Thoracic aorta (tissue), 2 donors: ENCODE data around the gene SNX33. TPM values are rescaled to one million over a fixed set of nuclear protein-coding genes. Genes with fewer than 3 reads are reported as not detected.
"Not testable (repeated sequence)": the region's sequence is repeated elsewhere in the genome, so short reads cannot be mapped to it uniquely, and the experiment has no call there.

Experiments
- ATAC-seq: fragments of 150-250 bp; one replicate; pipeline ENCODE4 v1.8.0; 2017; ENCODE audit warnings: low read depth; ENCODE audit not compliant: insufficient number of reproducible peaks, low FRiP score
- DNase-seq: peaks from one replicate; pipeline ENCODE4 v3.0.0-alpha.2; 2020; ENCODE audit warnings: low spot score
- H3K27ac ChIP-seq, 2 donors: fragments of 200-600 bp; sonication (generic); 1 replicate in 1 of 2; 2 replicates in 1 of 2; pipeline ENCODE4 v1.5.1; 2016; ENCODE audit warnings: mild to moderate bottlenecking in 2 of 2, moderate library complexity in 2 of 2
- H3K27me3 ChIP-seq: fragments of 200-600 bp; sonication (generic); replicated peaks from 2 replicates; pipeline ENCODE4 v1.6.0; 2016; ENCODE audit warnings: mild to moderate bottlenecking; ENCODE audit not compliant: insufficient read depth
- H3K36me3 ChIP-seq: fragments of 200-600 bp; sonication (generic); one replicate; pipeline ENCODE4 v1.5.1; 2016
- H3K4me1 ChIP-seq, 2 donors: fragments of 200-600 bp; sonication (generic); 1 replicate in 1 of 2; 2 replicates in 1 of 2; pipeline versions ENCODE4 v1.5.1 to v1.6.0; 2016; ENCODE audit warnings: low read depth in 2 of 2, mild to moderate bottlenecking in 1 of 2; ENCODE audit not compliant: control insufficient read depth in 1 of 2
- H3K4me3 ChIP-seq: fragments of 200-600 bp; sonication (generic); 2 replicates; pipeline ENCODE4 v1.5.1; 2016; ENCODE audit warnings: mild to moderate bottlenecking
- H3K9me3 ChIP-seq: fragments of 200-600 bp; sonication (generic); 2 replicates; pipeline ENCODE4 v1.5.1; 2016
- total RNA-seq, 2 donors: library from RNA; depleted of rRNA; stranded (reverse); fragments of >200 nt; gene quantifications; one replicate each; pipeline versions ENCODE4 v1.1.0 to v1.2.3, GENCODE V29; 2016
- TF ChIP-seq, protein P1 (sequence below): fragments of 200-600 bp; sonication (generic); IDR thresholded peaks from one replicate; pipeline ENCODE4 v1.5.1; 2019; ENCODE audit warnings: antibody characterized with exemption

SNX33 gene
- total RNA-seq, 2 donors from 2014 or later = 45.1 to 57.3 TPM

DNA sequence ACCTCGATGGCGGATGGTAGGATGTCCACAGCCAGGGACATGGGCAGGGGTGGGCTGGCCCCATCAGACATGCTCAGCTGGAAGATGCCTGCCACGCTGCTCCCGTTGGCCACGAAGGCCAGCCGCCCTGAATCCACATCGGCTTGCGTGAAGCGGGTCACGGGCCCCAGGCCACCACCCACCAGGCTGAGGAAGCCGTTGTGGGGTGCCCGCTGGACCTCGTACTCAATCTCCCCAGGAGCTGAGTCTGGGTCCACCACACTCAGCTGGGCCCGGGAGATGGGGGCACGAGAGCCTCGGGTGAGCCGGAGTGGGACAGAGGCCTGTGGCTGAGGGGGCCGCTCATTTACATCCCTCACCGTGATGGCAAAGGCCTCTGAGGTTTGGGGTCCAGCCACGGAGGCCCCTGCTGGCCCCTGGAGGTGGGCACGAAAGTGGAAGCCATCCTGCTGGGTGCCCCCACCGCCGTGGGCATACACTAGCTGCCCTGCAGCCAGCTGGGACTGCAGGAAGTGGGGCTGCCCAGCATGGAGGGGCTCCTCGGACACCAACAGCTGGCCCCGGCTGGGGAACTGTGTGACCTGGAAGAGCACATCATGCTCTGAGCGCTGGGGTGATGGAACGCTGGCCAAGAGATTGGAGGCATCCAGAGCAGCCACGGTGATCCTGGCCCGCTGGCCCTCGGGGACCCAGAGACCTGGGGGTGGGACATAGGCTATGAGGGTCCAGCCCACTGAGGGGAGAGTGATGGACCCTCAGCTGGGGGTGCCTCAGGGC, 29.2 kb downstream of the SNX33 start:
- DNase-seq (no peak), ATAC-seq (no peak)
- peaks cover 40% of the 10 kb centered on the region for H3K36me3 ChIP-seq
- H3K27me3 ChIP-seq = no peaks in the 10 kb centered on the region
- H3K4me3 ChIP-seq = no peak overlapping the region
- TF ChIP-seq, protein P1, sequence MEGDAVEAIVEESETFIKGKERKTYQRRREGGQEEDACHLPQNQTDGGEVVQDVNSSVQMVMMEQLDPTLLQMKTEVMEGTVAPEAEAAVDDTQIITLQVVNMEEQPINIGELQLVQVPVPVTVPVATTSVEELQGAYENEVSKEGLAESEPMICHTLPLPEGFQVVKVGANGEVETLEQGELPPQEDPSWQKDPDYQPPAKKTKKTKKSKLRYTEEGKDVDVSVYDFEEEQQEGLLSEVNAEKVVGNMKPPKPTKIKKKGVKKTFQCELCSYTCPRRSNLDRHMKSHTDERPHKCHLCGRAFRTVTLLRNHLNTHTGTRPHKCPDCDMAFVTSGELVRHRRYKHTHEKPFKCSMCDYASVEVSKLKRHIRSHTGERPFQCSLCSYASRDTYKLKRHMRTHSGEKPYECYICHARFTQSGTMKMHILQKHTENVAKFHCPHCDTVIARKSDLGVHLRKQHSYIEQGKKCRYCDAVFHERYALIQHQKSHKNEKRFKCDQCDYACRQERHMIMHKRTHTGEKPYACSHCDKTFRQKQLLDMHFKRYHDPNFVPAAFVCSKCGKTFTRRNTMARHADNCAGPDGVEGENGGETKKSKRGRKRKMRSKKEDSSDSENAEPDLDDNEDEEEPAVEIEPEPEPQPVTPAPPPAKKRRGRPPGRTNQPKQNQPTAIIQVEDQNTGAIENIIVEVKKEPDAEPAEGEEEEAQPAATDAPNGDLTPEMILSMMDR = no peak
- peaks cover 41 to 56% of the 10 kb centered on the region in 2 donors for H3K4me1 ChIP-seq
- H3K9me3 ChIP-seq = no peaks in the 10 kb centered on the region
- H3K27ac ChIP-seq = peak overlapping the region; percentile 91 to 98

DNA sequence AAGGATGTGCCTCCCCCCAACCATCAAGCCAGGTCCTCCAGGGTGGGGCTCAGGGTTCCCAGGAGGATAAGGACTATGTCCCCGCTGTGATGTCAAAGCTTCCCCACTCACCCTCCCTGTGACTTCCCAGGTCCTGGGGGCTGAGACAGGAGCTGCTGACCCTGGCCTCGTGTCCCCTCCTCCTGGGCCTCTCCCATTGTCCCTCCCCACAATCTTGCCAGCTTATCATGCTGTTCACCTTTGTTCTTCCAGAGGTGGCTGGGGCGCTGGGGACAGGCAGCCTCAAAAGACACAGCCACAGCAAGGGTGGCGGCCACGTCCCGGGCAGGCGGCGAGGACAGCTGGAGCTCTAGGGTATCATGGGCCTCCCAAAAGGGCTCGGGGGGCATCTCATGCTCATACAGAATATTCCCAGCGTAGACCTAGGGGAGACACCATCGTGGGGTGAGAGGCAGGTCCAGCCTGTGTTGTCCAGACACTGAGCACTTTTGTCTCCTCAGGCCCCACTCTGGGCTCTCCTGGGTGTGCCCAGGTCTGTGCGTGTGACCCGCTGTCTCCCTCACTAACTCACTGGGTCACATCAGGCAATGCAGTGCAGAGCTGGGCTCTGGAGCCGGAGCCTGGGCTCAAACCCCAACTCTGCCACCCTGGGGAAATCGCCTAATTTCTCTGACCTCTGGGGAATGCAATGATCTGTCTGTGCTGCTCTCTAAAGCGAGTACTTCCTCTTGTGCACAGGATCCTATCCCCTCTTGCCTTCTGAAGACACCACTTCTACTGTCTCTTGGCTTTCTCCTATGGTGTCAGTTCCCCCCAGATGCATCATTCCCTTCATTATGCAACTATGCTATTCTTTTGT, 30.0 kb downstream of the SNX33 start:
- no peaks in the 10 kb centered on the region for H3K9me3 ChIP-seq
- peaks cover 48% of the 10 kb centered on the region for H3K36me3 ChIP-seq
- ATAC-seq (no peak), DNase-seq (no peak)
- no peaks in the 10 kb centered on the region for H3K27me3 ChIP-seq
- TF ChIP-seq, protein P1 = no peak
- H3K4me3 ChIP-seq = no peak overlapping the region
- peak overlapping the region; percentile 91 to 98 for H3K27ac ChIP-seq
- H3K4me1 ChIP-seq = peaks cover 34 to 48% of the 10 kb centered on the region in 2 donors

DNA sequence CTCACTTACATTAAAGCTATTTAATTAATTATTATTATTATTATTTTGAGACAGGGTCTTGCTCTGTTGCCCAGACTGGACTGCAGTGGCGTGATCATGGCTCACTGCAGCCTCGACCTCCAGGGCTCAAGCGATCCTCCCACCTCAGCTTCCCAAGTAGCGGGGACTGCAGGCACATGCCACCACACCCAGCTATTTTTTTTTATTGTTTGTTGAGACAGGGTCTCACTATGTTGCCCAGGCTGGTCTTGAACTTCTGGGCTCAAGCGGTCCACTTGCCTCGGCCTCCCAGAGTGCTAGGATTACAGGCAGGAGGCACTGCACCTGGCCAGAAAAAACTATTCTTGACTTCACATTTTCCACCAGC, 30.6 kb downstream of the SNX33 start:
- Histone ChIP-seq H3K4me1 (peaks cover 28 to 42% of the 10 kb centered on the region in 2 donors), H3K36me3 (peaks cover 53% of the 10 kb centered on the region)
- not testable (repeated sequence) for ATAC-seq, DNase-seq, H3K4me3 ChIP-seq, H3K27ac ChIP-seq, H3K9me3 ChIP-seq, H3K27me3 ChIP-seq

DNA sequence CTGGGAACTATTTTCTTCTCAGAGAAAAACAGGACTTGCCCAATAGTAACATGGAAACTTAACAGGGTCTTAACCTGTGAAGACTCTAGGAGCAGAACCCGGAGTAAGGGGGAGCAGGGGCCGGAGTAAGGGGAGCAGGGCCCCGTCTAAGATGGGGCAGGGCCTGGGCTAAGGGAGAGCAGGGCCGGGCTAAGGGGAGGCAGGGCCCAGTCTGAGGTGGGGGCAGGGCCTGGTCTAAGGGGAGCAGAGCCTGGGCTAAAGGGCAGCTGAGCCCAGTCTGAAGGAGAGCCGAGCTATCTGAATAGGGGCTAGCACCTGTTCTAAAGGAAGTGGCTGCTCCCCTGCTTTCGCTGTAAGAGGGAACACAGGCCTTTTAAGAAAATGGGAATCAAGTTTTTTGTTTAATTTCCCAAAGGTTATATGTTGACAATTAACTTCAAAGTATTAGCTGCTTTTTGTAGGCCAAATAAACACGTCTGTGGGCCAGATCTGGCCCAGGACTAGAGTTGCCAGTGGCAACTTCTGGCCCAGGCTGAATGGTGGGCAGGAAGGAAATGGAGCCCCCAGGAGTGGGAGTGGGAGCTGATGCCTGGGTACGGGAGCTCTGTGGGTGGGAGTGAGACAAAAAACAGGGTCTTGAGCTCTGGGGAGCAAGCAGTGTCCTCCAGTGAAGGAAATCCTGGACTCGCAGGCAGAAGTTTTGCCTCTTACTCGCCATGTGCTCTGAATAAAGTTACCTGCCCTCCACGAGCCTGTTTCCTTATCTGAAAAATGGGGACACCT, 32.5 kb downstream of the SNX33 start:
- TF ChIP-seq, protein P1 = no peak
- H3K9me3 ChIP-seq = no peaks in the 10 kb centered on the region
- H3K27ac ChIP-seq = peak overlapping the region; percentile 33 to 53
- H3K36me3 ChIP-seq = peaks cover 65% of the 10 kb centered on the region
- H3K4me1 ChIP-seq = peaks cover 12 to 29% of the 10 kb centered on the region in 2 donors
- H3K4me3 ChIP-seq = no peak overlapping the region
- ATAC-seq (no peak), DNase-seq (no peak)
- no peaks in the 10 kb centered on the region for H3K27me3 ChIP-seq

DNA sequence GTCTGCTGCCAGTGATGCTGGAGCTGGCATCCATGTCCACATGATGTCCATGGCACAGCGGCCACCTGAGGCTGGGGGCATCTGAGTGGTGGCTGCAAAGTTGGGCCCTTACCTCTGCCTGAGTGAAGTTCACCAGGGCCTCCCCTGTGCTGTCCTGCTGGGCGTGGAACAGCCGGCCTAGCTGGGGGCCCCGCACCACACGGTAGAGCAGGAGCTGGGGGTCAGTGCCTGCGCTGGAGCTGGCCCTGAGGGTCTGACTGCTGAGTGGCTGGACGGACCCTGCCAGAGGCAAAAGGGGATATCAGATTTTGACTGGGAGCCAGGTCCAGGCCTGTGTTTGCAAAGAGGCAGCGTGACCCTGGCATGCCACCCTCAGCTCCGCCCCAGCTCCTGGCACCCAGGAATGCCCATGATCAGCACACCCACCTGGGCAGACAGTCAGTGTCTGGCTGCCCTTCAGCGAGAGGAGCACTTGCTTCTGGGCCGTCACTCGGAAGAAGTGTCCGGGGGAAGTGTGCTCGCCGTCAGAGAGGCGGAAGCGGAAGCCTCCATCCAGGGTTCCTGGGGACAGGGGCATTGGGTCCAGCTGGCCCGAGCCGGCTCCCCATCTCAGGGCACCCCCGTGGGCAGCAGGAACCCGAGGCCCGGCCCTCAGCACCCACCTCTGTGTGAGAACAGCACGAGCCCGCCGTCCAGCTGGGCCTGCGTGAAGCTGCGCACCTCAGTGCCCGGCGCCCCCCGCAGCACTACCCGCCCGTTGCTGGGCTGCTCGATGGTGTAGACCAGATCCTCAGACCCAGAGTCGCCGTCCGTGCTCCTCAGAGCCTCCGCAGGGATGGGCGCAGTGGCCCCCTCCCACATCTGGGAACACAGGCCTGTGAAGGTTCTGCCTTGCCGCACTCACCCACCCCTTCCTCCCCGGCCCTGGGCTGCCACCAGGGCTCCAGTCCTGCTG, 34.7 kb downstream of the SNX33 start:
- peak overlapping the region; percentile 49 to 62 for H3K27ac ChIP-seq
- H3K4me1 ChIP-seq = peaks cover 6 to 24% of the 10 kb centered on the region in 2 donors
- no peak for DNase-seq
- no peaks in the 10 kb centered on the region for H3K9me3 ChIP-seq
- no peaks in the 10 kb centered on the region for H3K27me3 ChIP-seq
- TF ChIP-seq, protein P1 = no peak
- no peak for ATAC-seq
- H3K4me3 ChIP-seq = no peak overlapping the region
- peaks cover 76% of the 10 kb centered on the region for H3K36me3 ChIP-seq
